HepG2 (cell line): Measurements from ENCODE around the gene GDF7. TPM values are rescaled to one million over a fixed set of nuclear protein-coding genes. Genes with fewer than 3 reads are reported as not detected.

Source experiments
- ATAC-seq: fragments of 200-7000 bp; cut with Tn5 transposase; 3 replicates; pipeline ENCODE4 v1.9.1; 2020; ENCODE audit warnings: mild to moderate bottlenecking, moderate library complexity
- BruUV-seq: library from RNA; stranded (reverse); fragments of 400-500 nt; replicated peaks from 2 replicates; lab custom pipeline; 2021; lab: Mats Ljungman, UMichigan
- CTCF ChIA-PET: fragments of 300-600 bp; formaldehyde crosslinking; extraction: SDS; loops from one replicate; lab custom pipeline; 2021; ENCODE audit warnings: low total read pairs, inconsistent platforms, low intra/inter-chr PET ratio; lab: Yijun Ruan, JAX
- POLR2A ChIA-PET: fragments of 350-600 bp; sonication (Branson Sonifier 250); formaldehyde crosslinking; loops from one replicate; lab custom pipeline; 2020; ENCODE audit warnings: antibody characterized with exemption, inconsistent platforms; lab: Yijun Ruan, JAX
- DNase-seq: peaks from one replicate; pipeline ENCODE4 v3.0.0-alpha.2; 2015; ENCODE audit warnings: low spot score
- FAIRE-seq: peaks from 3 replicates; lab custom pipeline; 2011; peaks lifted over from hg19 to GRCh38; lab: Jason Lieb, UNC
- H2AFZ ChIP-seq: one replicate; pipeline ENCODE4 v1.6.1; 2011; ENCODE audit warnings: low read length, inconsistent platforms
- H3K27ac ChIP-seq: fragments of 300-600 bp; 3 replicates; pipeline ENCODE4 v1.8.0; 2011; ENCODE audit warnings: mixed run types, mild to moderate bottlenecking, mixed read lengths, low read length, inconsistent platforms; ENCODE audit not compliant: insufficient read depth; ENCODE audit errors: extremely low read length
- H3K27me3 ChIP-seq, 2 experiments: fragments of 200-600 bp in 1 of 2; 2 replicates in 1 of 2; 3 replicates in 1 of 2; pipeline versions ENCODE4 v1.6.0 to v1.8.0; 2011; ENCODE audit warnings: low read length in 2 of 2, mild to moderate bottlenecking in 2 of 2, moderate library complexity in 2 of 2, inconsistent platforms in 1 of 2; ENCODE audit not compliant: insufficient read depth in 2 of 2, control insufficient read depth in 1 of 2
- H3K36me3 ChIP-seq, 2 experiments: fragments of 200-600 bp in 1 of 2; replicated peaks in 1 of 2; 2 replicates in 1 of 2; 3 replicates in 1 of 2; pipeline versions ENCODE4 v1.5.1 to v1.8.0; 2011; ENCODE audit warnings: low read length in 2 of 2, inconsistent platforms in 1 of 2; ENCODE audit not compliant: insufficient read depth in 2 of 2, control insufficient read depth in 1 of 2
- H3K4me1 ChIP-seq: 2 replicates; pipeline ENCODE4 v1.5.1; 2012; ENCODE audit warnings: low read length, inconsistent platforms; ENCODE audit not compliant: insufficient read depth
- H3K4me2 ChIP-seq: 2 replicates; pipeline ENCODE4 v1.6.0; 2011; ENCODE audit warnings: low read depth, low read length, inconsistent platforms
- H3K4me3 ChIP-seq, 3 experiments: fragments of 200-600 bp in 1 of 3; sonication (generic), shearing (Covaris generic) in 1 of 3; replicated peaks in 1 of 3; 2 replicates each; pipeline ENCODE4 v1.5.1; 2011 to 2016; ENCODE audit warnings: low read length in 3 of 3, inconsistent platforms in 2 of 3, low read depth in 2 of 3, mild to moderate bottlenecking in 2 of 3, control low read depth in 1 of 3, mixed read lengths in 1 of 3; ENCODE audit not compliant: insufficient read depth in 1 of 3
- H3K79me2 ChIP-seq: one replicate; pipeline ENCODE4 v1.6.1; 2011; ENCODE audit warnings: low read length, inconsistent platforms; ENCODE audit not compliant: insufficient read depth
- H3K9ac ChIP-seq: 2 replicates; pipeline ENCODE4 v1.6.0; 2011; ENCODE audit warnings: mild to moderate bottlenecking, low read depth, low read length, inconsistent platforms; ENCODE audit not compliant: insufficient read depth
- H3K9me3 ChIP-seq: 2 replicates; pipeline ENCODE4 v1.5.1; 2012; ENCODE audit warnings: mild to moderate bottlenecking, low read length
- H4K20me1 ChIP-seq: 2 replicates; pipeline ENCODE4 v1.6.0; 2011; ENCODE audit warnings: inconsistent platforms, mild to moderate bottlenecking, low read length, moderate library complexity; ENCODE audit not compliant: insufficient read depth
- JUNB ChIP-seq: sonication (generic); formaldehyde crosslinking; IDR thresholded peaks from 2 replicates; pipeline ENCODE4 v1.8.0; 2022; ENCODE audit warnings: missing genetic modification reagents, mild to moderate bottlenecking, borderline replicate concordance
- MEIS1 ChIP-seq: sonication (generic); formaldehyde crosslinking; IDR thresholded peaks from 2 replicates; pipeline ENCODE4 v1.9.0; 2021; ENCODE audit warnings: mild to moderate bottlenecking, missing genetic modification reagents, moderate library complexity, borderline replicate concordance
- PCBP2 ChIP-seq: fragments of 200-400 bp; formaldehyde crosslinking; optimal IDR thresholded peaks from 2 replicates; pipeline ENCODE3; 2018; ENCODE audit warnings: low read length, low read depth; ENCODE audit not compliant: poor library complexity, severe bottlenecking
- RARG ChIP-seq: sonication (generic); formaldehyde crosslinking; IDR thresholded peaks from 2 replicates; pipeline ENCODE4 v1.4.0; 2020; ENCODE audit warnings: low read depth, mild to moderate bottlenecking, missing genetic modification reagents
- RFXANK ChIP-seq: IDR thresholded peaks from 2 replicates; pipeline ENCODE4 v1.6.1; 2016
- ZNF354B ChIP-seq: sonication (generic); formaldehyde crosslinking; IDR thresholded peaks from 2 replicates; pipeline ENCODE4 v1.8.0; 2022; ENCODE audit warnings: mild to moderate bottlenecking, missing genetic modification reagents
- ZNF547 ChIP-seq: sonication (generic); formaldehyde crosslinking; IDR thresholded peaks from 2 replicates; pipeline ENCODE4 v1.5.1; 2020; ENCODE audit warnings: mild to moderate bottlenecking, missing genetic modification reagents
- WGBS: methylation state at CpG from one replicate; pipeline ENCODE4 v1.1.6; 2017; ENCODE audit warnings: low lambda C conversion rate; 5-methylcytosine and 5-hydroxymethylcytosine counted together
- in situ Hi-C: cut with HindIII; loops from 2 replicates; pipeline ENCODE4 v1.10.0; 2017; ENCODE audit warnings: low pct_unique_long_range_greater_than_20kb; ENCODE audit not compliant: extremely low pct_ligation_motif_present
- intact Hi-C: fragments of 100-400 bp; cut with micrococcal nuclease; formaldehyde crosslinking; loops from one replicate; pipeline ENCODE4 v1.10.0; 2022; ENCODE audit not compliant: unreplicated experiment
- polyA plus RNA-seq, 8 experiments: library from polyadenylated mRNA; depleted of rRNA in 3 of 8; stranded (reverse) in 7 of 8; unstranded in 1 of 8; fragments of >200 nt; fragmentation: Illumina TruSeq in 4 of 8; extraction: Trizol in 4 of 8; gene quantifications; 2 replicates each; pipeline versions ENCODE4 v1.2.1 to v1.2.3, GENCODE V29; 2011 to 2016; ENCODE audit warnings: low read depth in 4 of 8, missing spikeins in 1 of 8, mixed read lengths in 1 of 8; ENCODE audit not compliant: insufficient read depth in 1 of 8
- total RNA-seq, 5 experiments: library from RNA; depleted of rRNA; stranded (reverse); fragments of >200 nt; fragmentation: Illumina TruSeq; extraction: Trizol; gene quantifications; 2 replicates each; pipeline ENCODE4 v1.2.3, GENCODE V29; 2016; ENCODE audit warnings: low read depth in 1 of 5
- TF ChIP-seq, protein P1 (sequence below): sonication (generic); formaldehyde crosslinking; IDR thresholded peaks from 2 replicates; pipeline ENCODE4 v1.8.0; 2022; ENCODE audit warnings: mild to moderate bottlenecking, missing genetic modification reagents; ENCODE audit not compliant: insufficient replicate concordance
- TF ChIP-seq, protein P2 (sequence below): sonication (generic); formaldehyde crosslinking; IDR thresholded peaks from 2 replicates; pipeline ENCODE4 v1.5.0; 2020; ENCODE audit warnings: missing genetic modification reagents
- TF ChIP-seq, protein P3 (sequence below): sonication (generic); formaldehyde crosslinking; IDR thresholded peaks from 2 replicates; pipeline ENCODE4 v1.5.0; 2020; ENCODE audit warnings: mild to moderate bottlenecking, missing genetic modification reagents
- TF ChIP-seq, protein P4 (sequence below): sonication (generic); formaldehyde crosslinking; IDR thresholded peaks from 2 replicates; pipeline ENCODE4 v1.4.0; 2020; ENCODE audit warnings: mild to moderate bottlenecking, missing genetic modification reagents

GDF7 gene
- total and polyA plus RNA-seq, 2 of the 13 experiments (the other 11 are each of a cell fraction or from before 2014, with no cell fraction given): 1.6 to 15.0 TPM

DNA sequence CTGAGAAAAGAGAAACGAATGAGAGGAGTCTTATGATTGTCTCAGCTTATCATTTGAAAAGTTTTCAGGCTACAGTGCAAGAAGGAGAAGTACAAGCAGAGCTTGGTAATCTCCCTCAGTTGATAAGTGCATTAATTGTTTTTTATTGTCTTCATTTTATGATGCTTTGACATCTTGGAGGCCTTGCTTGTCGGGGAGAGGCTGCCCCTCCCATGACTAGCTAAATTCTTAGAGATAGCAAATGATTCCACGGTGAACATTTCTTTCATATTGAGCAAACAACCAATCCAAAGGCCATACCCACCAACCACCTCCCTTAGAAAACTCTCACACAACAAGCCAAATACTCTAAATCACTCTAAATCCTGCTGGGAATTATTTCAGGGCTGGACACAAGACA, 39.8 kb downstream of the GDF7 start:
- Histone ChIP-seq H3K4me2 (no peak overlapping the region), H3K9me3 (no peaks in the 10 kb centered on the region), H3K79me2 (peaks cover 3% of the 10 kb centered on the region), H3K9ac (no peak overlapping the region), H3K27me3 (no peaks in the 10 kb centered on the region), H2AFZ (no peak overlapping the region), H3K27ac (no peak overlapping the region), H3K36me3 (peaks cover 0 to under 1% of the 10 kb centered on the region in 2 experiments; a peak in 2 of 5 replicates), H3K4me3 (no peak overlapping the region), H3K4me1 (no peaks in the 10 kb centered on the region), H4K20me1 (no peaks in the 10 kb centered on the region)
- no peak for TF ChIP-seq PCBP2
- no peak for TF ChIP-seq ZNF547
- TF ChIP-seq, protein P1, sequence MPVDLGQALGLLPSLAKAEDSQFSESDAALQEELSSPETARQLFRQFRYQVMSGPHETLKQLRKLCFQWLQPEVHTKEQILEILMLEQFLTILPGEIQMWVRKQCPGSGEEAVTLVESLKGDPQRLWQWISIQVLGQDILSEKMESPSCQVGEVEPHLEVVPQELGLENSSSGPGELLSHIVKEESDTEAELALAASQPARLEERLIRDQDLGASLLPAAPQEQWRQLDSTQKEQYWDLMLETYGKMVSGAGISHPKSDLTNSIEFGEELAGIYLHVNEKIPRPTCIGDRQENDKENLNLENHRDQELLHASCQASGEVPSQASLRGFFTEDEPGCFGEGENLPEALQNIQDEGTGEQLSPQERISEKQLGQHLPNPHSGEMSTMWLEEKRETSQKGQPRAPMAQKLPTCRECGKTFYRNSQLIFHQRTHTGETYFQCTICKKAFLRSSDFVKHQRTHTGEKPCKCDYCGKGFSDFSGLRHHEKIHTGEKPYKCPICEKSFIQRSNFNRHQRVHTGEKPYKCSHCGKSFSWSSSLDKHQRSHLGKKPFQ (CRISPR knock-in tag): no peak
- CTCF ChIA-PET: no interaction called here
- no TSS peak for BruUV-seq
- in situ Hi-C loops (no loop called here), intact Hi-C loops (no loop called here)
- ATAC-seq (no peak), DNase-seq (no peak), FAIRE-seq (no peak)
- 87% methylated on average over 3 of the region's 3 CpGs for WGBS
- POLR2A ChIA-PET: no interaction called here

DNA sequence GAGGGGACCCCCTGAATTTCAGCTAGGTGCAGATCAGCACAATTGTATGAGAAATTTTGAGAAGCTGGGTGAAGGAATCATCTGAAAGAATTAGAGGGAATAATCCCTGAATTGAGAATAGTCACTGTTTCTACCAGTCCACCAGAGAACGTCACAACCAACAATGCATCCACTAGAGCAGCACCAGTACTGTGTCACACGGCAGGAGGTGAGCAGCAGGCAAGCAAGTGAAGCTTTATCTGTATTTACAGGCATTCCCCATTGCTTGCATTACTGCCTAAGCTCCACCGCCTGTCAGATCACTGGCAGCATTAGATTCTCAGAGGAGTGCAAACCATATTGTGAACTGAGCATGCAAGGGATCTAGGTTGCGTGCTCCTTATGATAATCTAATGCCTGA, 40.7 kb downstream of the GDF7 start:
- ChIA-PET CTCF (no interaction called here), POLR2A (no interaction called here)
- intact Hi-C loops: no loop called here
- no peaks in the 10 kb centered on the region for H3K4me1 ChIP-seq
- no peak for FAIRE-seq
- TF ChIP-seq, protein P2, sequence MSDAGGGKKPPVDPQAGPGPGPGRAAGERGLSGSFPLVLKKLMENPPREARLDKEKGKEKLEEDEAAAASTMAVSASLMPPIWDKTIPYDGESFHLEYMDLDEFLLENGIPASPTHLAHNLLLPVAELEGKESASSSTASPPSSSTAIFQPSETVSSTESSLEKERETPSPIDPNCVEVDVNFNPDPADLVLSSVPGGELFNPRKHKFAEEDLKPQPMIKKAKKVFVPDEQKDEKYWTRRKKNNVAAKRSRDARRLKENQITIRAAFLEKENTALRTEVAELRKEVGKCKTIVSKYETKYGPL (CRISPR knock-in tag): no peak
- TF ChIP-seq, protein P3, sequence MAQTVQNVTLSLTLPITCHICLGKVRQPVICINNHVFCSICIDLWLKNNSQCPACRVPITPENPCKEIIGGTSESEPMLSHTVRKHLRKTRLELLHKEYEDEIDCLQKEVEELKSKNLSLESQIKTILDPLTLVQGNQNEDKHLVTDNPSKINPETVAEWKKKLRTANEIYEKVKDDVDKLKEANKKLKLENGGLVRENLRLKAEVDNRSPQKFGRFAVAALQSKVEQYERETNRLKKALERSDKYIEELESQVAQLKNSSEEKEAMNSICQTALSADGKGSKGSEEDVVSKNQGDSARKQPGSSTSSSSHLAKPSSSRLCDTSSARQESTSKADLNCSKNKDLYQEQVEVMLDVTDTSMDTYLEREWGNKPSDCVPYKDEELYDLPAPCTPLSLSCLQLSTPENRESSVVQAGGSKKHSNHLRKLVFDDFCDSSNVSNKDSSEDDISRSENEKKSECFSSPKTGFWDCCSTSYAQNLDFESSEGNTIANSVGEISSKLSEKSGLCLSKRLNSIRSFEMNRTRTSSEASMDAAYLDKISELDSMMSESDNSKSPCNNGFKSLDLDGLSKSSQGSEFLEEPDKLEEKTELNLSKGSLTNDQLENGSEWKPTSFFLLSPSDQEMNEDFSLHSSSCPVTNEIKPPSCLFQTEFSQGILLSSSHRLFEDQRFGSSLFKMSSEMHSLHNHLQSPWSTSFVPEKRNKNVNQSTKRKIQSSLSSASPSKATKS (CRISPR knock-in tag): no peak
- TF ChIP-seq JUNB (CRISPR knock-in tag) (no peak), ZNF354B (CRISPR knock-in tag) (no peak), RFXANK (CRISPR knock-in tag) (no peak), MEIS1 (CRISPR knock-in tag) (no peak), RARG (CRISPR knock-in tag) (no peak)
- TF ChIP-seq, protein P4, sequence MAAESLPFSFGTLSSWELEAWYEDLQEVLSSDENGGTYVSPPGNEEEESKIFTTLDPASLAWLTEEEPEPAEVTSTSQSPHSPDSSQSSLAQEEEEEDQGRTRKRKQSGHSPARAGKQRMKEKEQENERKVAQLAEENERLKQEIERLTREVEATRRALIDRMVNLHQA: no peak
- no peak for DNase-seq
- no peak overlapping the region for H3K4me3 ChIP-seq
- peaks cover 3% of the 10 kb centered on the region for H3K79me2 ChIP-seq
- peaks cover 0 to 1% of the 10 kb centered on the region in 2 experiments; a peak in 2 of 5 replicates for H3K36me3 ChIP-seq
- H3K4me2 ChIP-seq: no peak overlapping the region
- H3K27ac ChIP-seq: no peak overlapping the region
- in situ Hi-C loops: no loop called here
- no peak overlapping the region for H2AFZ ChIP-seq
- no peaks in the 10 kb centered on the region for H3K9me3 ChIP-seq
- 100% methylated on average over 4 of the region's 4 CpGs for WGBS
- no peak overlapping the region for H3K9ac ChIP-seq
- no peaks in the 10 kb centered on the region for H3K27me3 ChIP-seq
- no peaks in the 10 kb centered on the region for H4K20me1 ChIP-seq
- no peak for ATAC-seq
- no TSS peak for BruUV-seq
